Omental fat pad (tissue), 4 donors: Measurements from ENCODE around the gene BMP3. TPM values are rescaled to one million over a fixed set of nuclear protein-coding genes. Genes with fewer than 3 reads are reported as not detected.

ENCODE experiments used
- ATAC-seq: fragments of 150-250 bp; one replicate; pipeline ENCODE4 v1.9.1; 2016; ENCODE audit warnings: mild to moderate bottlenecking, moderate library complexity; ENCODE audit not compliant: low FRiP score
- DNase-seq: peaks from one replicate; pipeline ENCODE4 v3.0.0-alpha.2; 2019; ENCODE audit warnings: low spot score
- CTCF ChIP-seq, 3 donors: fragments of 450-650 bp; IDR thresholded peaks; one replicate each; pipeline ENCODE4 v1.5.1; 2016 to 2017; ENCODE audit warnings: antibody characterized with exemption in 3 of 3, mild to moderate bottlenecking in 3 of 3, moderate library complexity in 2 of 3
- total RNA-seq, 4 donors: library from RNA; depleted of rRNA; stranded (reverse); fragments of >200 nt; gene quantifications; one replicate each; pipeline ENCODE4 v1.1.0, GENCODE V29; 2016

BMP3 gene
- total RNA-seq, 4 donors from 2014 or later = 2.0 to 24.6 (median 4.4) TPM

DNA sequence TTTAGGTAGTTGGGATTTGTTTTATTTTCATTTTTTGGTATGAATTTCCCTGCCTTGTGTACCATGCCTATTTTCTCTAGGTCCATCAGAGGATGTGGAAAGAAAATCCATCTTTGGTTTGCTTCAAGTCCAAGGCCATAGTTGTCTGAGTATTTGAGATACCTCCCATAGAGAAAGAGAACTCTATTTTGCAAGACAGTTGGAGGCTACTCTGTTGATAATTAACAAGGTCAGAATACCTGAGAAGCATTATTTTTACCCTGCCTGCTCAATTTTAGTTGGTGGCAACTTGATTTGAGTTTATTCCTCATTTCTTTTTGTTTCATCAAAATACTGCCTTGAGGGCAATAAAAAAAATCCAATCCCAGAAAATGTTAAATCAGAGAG, 30.8 kb downstream of the BMP3 start:
- TF ChIP-seq CTCF (IDR thresholded peaks at IDR 0.05) = no peak
- ATAC-seq = no peak
- no peak for DNase-seq

DNA sequence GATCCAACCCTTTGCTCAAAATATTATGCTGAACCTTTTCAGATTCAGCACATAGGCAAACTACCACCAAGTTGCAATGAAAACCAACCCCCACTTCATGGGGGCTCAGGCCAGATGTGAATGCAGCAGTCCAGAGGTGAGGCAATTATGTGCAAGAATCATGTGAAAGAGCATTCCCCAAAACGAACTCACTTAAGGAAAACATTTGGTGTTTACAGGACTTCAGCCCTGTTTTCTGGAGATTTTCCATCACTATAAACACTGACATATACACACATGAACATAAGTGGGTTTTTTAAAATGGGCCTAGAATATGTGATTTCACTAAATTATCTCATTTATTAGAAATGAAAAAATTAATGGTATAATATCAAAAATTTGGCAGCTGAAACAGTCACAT, 31.5 kb downstream of the BMP3 start:
- no peak for TF ChIP-seq CTCF (IDR thresholded peaks at IDR 0.05)
- DNase-seq = no peak

DNA sequence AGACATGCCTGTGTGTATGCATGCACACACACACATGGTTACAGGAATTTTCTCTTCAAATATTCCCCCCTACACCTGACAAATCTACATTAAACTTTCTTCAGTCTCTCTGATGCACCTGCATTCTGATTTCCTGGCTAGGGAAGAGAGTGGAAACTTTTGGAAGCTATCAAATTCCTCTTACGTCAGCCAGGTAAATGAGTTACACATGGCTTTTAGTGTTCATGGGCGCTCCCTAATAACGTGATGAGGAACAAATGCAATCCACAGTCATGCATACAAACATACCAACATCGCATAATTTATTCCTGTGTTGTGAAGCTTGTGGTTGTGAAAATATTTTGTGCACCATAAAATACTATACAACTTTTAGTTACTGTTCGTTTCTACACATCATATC, 34.9 kb downstream of the BMP3 start:
- no peak for ATAC-seq
- TF ChIP-seq CTCF (IDR thresholded peaks at IDR 0.05) = no peak
- DNase-seq = no peak

More for the DNA sequence above, 31.5 kb downstream of the BMP3 start:
- no peak for ATAC-seq

DNA sequence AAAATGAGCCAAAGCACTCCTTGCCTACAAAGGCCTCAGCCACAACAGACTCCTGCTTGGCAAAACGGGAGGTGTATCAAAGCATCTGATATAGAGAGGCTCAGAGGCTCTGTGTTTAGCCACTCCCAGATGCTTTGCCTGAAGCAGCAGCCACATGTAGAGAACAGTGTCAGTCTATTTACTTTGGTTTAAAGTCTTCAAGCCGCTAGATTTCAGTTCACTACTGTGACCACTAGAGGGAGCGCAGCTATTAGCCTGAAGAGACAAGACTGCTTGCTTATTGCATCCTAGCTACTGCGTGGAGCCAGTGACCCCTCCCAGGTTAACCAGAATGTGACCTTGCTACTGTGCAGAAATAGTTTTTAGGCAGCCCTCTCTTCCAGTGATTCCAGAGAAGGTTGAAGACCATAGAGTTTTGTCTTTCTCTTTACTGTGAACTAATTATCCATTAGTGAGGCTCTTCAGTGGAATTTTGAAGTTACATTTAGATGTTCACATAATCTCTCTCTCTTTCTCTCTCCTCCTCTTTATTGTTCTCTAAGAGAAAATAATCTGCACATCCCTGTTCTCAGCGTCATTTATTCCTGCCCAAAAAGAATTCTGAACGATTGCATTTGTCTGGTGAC, 39.3 kb downstream of the BMP3 start:
- TF ChIP-seq CTCF (IDR thresholded peaks at IDR 0.05) = no peak
- DNase-seq (no peak), ATAC-seq (peak; percentile 88)

DNA sequence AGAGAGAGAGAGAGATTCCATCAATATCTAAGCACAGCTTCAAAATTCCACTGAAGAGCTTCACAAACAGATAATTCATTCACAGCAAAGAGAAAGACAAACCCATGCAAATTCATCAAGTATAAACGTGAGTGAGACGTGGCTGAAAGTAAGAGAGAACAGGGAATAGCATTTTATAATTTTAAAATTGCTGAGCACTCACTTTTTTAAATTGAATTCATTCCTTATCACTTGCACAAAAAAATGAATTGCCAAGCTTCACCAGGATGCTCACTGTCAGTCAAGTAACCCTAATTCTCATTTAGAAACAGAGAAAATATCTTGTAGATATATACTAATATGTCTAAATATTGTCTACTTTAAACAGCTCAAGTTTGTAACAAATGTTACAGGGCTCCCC, 40.5 kb downstream of the BMP3 start:
- TF ChIP-seq CTCF (IDR thresholded peaks at IDR 0.05) = no peak
- ATAC-seq = no peak
- DNase-seq = no peak

- ATAC-seq = no peak
- DNase-seq = no peak
- TF ChIP-seq CTCF (IDR thresholded peaks at IDR 0.05) = no peak
These were observed 50.6 kb downstream of the BMP3 start for GRCh38 chr4:81081156-81081555.

DNA sequence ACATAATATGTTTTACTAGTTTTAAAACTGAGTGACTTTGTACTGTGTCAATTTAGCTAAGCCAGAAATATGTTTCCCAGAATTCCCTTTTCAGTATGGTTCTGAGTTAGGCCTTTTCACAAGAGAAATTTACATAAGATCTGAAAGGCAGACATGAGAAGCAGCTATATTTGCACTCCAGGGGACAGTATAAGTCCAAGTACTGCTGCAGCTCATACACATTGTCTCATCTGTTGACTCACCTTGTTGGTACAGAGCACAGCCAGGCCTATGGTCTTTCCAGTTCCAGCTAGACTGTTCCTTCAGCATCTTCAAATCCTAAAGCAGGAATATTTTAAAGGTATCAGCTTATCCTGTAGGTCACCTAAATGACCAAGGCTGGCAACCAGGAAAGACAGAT, 53.5 kb downstream of the BMP3 start:
- TF ChIP-seq CTCF (IDR thresholded peaks at IDR 0.05) = no peak
- DNase-seq (no peak), ATAC-seq (no peak)
